Astrocyte of the hippocampus (primary cell): Measurements from ENCODE around the gene PRKCD.

Experiments
- DNase-seq: peaks from one replicate; pipeline ENCODE4 v3.0.0; 2011; ENCODE audit warnings: low read depth, low spot score

PRKCD gene

GRCh38 chr3:53190659-53191058 is 29.6 kb downstream of the PRKCD start:
- no peak for DNase-seq

DNA sequence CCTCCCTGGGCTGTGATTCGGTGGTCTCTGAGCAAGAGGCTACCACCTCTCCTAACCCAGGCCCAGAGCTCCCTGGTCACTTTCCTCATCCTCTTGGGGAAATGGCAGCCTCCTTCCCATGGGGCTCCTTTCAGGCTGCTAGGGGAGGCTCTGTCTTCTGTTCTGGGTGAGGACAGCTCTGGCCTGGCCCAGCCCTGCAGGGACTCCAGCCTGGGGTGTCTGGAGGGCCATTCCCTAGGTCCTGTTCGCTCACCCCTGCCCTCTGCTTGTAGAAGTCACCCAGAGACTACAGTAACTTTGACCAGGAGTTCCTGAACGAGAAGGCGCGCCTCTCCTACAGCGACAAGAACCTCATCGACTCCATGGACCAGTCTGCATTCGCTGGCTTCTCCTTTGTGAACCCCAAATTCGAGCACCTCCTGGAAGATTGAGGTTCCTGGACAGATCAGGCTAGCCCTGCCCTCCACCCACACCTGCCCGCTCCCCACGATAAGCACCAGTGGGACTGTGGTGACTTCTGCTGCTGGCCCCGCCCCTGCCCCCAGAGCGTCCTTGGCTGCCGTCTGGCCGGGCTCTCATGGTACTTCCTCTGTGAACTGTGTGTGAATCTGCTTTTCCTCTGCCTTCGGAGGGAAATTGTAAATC is 30.9 kb downstream of the PRKCD start:
- no peak for DNase-seq

- DNase-seq, result no peak
Observed at GRCh38 chr3:53192608-53193007, 31.6 kb downstream of the PRKCD start.

DNA sequence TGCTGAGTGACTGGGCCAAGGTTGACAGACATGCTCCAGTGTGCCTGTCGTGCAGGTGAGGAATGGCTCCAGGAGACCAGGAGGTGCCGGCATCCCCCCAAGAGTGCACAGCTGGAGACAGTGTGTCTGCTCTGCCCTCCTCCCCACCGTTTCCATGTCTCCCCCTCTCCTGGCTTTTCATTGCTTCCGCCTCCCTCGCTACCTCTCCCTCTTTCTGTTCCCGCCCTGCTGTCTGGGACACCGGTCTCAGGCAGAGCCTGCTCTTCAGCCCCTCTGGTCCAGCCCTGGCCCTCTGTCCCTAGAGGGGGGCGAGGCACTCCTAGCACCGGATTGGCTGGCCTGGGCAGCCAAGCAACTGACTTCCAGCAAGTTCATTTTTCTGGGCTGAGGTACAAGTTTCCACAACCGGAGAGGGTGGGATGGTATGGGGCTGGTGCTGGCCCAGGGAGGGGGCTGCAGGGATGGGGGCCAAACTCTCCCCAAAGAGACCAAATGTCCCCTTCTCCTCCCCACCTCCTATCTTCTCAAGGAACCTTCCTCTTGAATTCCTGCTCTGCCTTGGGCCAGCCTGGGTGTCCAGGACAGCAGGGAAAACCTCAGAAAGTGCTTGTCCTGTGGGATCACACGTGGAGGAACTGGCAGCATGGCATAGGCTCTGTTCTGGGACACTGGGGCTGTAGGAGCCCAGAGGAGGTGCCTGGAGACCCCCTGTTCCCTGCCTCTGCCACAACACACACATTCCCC is 32.6 kb downstream of the PRKCD start:
- peak; percentile 48 for DNase-seq

GRCh38 chr3:53194210-53195065 is 33.4 kb downstream of the PRKCD start:
- peak; percentile 54 for DNase-seq

DNA sequence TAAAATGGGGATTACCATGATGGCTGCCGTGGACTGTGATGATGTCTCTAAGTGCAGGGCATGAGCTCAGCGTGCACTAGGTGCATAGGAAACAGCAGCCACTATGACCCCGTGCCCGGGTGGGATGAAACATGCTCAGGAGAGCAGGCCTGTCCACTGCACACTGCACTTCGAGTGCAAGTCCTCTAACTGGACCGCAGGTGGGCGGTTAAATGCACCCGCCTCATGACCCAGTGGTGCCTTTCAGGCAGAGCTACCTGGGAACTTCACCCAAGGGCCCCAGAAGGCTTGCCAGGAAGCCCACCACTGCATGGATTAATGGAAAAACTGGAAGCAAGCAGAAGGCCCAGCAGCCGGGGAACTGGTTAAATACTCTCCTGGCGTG is 34.0 kb downstream of the PRKCD start:
- DNase-seq, result no peak

DNA sequence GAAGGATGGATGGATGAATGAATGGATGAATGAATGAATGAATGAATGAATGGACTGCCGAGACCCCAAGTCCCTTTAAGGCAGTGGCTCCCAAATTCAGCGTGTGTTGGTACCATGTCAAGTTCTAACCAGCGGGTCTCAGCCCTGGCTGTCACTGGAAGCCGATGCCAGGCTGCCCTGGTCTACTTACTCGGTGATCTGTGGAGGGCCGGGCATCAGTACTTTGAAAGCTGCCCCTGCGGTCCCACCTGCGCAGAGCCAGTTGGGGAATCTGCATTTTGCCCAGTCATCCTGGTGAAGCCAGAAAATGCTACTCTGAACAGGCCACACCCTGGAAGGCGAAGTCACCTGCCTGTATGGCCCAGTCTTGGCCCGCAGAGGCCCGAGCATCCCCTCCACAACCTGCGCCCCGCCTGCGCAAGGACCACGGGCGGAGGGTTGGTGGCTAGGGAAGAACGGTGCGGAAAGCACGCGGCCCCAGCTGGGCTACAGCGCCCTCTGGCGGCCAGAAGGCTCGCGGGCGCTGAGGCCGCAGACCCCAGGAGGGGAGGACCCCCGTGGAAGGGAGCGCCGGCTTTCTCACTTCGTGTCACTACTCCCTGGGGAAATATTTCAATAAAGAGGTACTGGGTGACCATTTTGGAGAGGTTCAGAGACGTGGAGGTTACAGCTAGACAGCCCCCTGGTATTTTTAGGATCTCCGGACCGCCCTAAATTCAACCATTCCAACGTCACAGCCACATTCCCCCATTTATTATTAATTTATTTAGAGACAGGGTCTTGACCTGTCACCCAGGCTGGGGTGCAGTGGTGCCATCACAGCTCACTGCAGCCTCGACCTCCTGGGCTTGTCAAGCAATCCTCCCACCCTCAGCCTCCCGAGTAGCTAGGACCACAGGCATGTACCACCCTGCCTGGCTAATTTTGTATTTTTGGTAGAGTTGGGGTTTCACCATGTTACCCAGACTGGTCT is 34.9 kb downstream of the PRKCD start:
- DNase-seq, result peak; percentile 77

- DNase-seq, result peak; percentile 53
Observed at GRCh38 chr3:53196575-53197407, 35.8 kb downstream of the PRKCD start.

- DNase-seq, result no peak
Observed at GRCh38 chr3:53198256-53198977, 37.4 kb downstream of the PRKCD start.

- no peak for DNase-seq
Observed at GRCh38 chr3:53198996-53199395, 38.0 kb downstream of the PRKCD start.

DNA sequence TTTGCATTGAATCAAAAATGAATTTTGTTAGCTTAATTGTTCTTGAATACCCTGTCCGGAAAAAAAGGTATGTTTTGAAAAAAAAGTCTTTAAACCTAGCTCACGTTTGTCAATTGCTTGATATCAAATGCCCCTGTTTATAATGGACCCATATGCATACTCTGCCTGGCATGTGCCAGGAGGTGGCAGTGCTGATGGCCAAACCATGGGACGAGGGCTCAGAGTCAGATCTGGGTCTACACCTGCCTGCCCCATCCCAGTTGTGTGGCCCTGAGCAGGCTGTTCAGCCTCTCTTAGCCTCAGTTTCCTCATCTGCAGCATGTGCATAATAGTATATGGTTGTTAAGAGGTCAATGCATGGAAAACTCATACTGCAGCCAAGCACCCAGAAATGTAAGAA is 38.8 kb downstream of the PRKCD start:
- no peak for DNase-seq

DNA sequence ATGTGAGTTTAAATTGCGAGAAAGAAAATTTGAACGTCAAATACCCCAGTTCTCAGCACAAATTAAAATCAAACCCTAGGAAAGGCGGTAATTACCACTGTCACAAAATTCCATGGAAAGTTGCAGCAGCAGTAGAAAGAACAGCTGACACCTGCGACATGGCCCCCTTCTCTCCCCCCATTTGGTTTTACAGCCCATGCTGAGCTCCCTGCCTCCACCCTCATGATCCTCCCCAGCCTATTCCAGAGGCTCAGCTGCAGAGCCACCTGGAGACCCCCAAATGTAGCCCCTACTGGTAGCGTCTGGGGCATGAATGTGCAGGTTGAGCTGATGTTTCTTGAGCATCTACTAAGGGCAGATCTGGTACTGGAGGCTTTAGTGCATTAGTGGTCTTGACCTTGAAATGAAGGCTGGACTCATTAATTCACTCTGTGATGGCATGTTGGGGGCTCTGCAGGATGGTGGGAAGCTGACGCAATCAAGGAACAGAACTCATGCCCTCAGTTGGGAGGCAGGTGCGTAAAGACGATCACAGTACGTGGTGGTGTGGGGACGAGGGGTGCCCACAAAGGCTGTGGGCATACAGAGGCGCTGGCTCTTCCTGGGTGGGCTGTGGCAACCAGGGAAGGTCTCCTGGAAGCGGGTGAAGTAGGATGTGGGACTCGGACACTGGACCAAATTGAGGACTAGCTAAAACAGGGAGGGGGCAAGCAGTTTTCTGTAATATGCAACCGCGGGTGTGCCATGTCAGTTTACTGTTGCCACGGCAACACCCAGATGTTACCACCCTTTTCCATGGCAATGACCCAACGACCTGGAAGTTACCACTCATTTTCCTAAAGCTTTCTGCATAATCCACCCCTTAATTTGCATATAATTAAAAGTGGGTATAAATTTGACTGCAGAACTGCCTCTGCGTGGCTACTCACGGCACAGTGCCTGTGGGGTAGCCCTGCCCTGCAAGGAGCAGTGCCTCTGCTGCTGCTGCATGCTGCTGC is 39.8 kb downstream of the PRKCD start:
- DNase-seq, result no peak

DNA sequence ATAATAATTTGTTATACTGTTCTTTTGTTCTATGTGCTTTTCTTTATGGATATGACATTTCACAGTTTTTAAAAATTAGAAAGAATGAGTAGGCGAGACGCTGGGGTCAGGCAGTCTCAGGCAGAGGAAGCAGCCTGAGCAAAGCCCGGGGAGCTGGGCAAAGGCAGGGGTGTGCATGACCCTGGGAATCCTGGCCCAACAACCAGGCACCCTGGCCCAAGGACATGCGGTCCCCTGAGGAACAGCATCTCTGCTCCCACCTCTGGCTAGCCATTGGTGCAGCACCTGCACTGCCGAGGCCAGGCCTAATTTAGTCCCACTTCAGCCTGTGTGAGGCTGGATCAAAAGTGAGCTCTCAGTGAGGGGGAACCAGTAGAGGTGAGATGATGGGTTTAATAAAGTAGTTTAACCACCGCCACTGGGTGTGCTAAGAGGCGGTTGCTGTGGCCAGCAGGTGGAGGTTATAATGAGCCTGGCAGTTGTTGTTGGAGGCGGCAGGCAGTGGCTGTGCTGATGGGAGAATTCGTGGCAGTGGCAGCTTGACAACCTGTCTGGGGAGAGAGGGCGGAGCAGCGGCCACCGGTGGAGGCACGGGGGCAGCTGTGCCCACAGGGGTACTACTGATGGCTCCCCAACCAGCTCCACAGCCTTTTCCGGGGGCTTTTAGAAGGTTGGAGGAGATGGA is 41.5 kb downstream of the PRKCD start:
- no peak for DNase-seq

DNA sequence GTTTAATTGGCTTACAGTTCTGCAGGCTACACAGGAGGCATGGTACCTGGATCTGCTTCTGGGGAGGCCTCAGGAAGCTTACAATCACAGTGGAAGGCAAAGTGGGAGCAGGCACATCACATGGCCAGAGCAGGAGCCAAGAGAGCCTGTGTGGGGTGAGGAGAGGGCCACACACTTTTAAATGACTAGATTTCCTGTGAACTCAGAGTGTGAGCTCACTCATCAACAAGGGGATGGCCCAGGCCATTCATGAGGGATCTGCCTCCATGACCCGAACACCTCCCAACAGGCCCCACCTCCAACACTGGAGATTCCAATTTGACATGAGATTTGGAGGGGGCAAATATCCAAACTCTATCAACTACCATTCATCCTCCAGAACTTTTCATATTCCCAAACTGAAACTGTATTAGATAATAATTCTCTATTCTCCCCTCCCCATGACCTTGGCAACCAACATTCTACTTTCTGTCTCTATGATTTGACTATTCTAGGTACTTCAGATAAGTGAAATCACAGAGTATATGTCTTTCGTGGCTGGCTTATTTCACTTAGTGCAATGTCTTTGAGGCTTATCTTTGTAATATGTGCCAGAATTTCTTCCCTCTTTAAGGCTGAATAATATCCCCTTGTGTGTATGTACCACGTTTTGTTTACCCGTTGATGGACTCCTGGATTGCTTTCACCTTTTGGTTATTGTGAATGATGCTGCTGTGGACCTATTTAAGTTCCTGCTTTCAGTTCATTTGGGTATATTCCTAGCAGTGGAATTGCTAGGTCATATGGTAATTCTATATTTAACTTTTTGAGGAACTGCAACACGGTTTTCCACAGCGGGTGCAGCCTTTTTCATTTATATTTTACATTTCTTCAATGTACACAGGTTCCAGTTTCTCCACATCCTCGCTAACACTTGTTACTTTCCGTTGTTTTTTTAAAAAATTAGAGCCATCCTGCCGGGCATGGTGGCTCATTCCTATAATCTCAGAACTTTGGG is 51.0 kb downstream of the PRKCD start:
- no peak for DNase-seq

DNA sequence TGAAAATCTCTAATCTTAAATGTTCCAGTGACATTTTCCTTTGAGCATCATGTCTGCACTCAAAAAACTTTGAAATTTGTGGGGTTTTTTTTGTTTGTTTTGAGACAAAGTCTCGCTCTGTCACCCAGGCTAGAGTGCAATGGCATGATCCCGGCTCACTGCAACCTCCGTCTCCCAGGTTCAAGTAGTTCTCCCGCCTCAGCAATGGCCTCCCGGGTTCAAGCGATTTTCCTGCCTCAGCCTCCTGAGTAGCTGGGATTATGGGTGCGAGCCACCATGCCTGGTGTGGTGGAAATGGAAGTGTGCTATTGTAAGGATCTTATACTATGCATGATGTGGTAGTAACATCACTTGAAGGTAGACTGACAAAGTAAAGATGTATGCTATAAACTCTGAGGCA is 52.3 kb downstream of the PRKCD start:
- no peak for DNase-seq

- DNase-seq, result no peak
Observed at GRCh38 chr3:53215816-53216215, 54.8 kb downstream of the PRKCD start.

GRCh38 chr3:53216723-53217122 is 55.7 kb downstream of the PRKCD start:
- DNase-seq, result no peak
